Epithelial cell of proximal tubule (primary cell): ENCODE results near the gene CD59. TPM values are rescaled to one million over a fixed set of nuclear protein-coding genes. Genes with fewer than 3 reads are reported as not detected.
A peak's percentile ranks its signal among the peaks of the same experiment; 100 is the strongest.

Source experiments
- DNase-seq: peaks from one replicate; pipeline ENCODE4 v3.0.0-alpha.2; 2011; ENCODE audit warnings: low read depth
- H3K4me3 ChIP-seq: 2 replicates; pipeline ENCODE4 v1.5.1; 2011; ENCODE audit warnings: low read depth, mild to moderate bottlenecking, low read length
- total RNA-seq: library from RNA; depleted of rRNA; stranded (reverse); fragments of >200 nt; gene quantifications from 2 replicates; pipeline ENCODE4 v1.2.3, GENCODE V29; 2015
- TF ChIP-seq, protein P1 (sequence below): conservative IDR thresholded peaks from 2 replicates; pipeline ENCODE4 v1.5.1; 2012; ENCODE audit warnings: low read depth, mild to moderate bottlenecking, low read length

CD59 gene
- total RNA-seq, 1 donor from 2014 or later = 615 TPM

DNA sequence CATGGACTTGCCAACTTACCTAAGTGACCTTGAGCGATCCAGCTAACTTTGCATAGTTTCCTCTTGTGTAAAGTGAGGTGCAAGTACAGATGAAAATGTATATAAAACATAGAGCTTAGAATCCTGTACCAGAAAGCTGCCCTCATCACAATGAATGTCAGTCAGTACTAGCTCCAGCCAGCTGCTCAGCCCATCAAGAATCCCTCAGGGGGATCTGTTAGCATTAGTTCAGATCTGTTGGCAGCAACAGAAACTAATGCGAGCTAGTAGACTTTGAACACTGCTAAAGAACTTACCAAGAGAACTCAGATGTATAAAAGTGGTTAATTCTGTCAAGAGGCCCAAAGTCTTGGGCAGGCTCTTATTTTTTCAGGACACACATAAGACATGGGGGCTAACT lies 29.3 kb downstream of the CD59 start:
- TF ChIP-seq, protein P1, sequence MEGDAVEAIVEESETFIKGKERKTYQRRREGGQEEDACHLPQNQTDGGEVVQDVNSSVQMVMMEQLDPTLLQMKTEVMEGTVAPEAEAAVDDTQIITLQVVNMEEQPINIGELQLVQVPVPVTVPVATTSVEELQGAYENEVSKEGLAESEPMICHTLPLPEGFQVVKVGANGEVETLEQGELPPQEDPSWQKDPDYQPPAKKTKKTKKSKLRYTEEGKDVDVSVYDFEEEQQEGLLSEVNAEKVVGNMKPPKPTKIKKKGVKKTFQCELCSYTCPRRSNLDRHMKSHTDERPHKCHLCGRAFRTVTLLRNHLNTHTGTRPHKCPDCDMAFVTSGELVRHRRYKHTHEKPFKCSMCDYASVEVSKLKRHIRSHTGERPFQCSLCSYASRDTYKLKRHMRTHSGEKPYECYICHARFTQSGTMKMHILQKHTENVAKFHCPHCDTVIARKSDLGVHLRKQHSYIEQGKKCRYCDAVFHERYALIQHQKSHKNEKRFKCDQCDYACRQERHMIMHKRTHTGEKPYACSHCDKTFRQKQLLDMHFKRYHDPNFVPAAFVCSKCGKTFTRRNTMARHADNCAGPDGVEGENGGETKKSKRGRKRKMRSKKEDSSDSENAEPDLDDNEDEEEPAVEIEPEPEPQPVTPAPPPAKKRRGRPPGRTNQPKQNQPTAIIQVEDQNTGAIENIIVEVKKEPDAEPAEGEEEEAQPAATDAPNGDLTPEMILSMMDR = no peak
- DNase-seq = no peak
- no peak overlapping the region for H3K4me3 ChIP-seq

DNA sequence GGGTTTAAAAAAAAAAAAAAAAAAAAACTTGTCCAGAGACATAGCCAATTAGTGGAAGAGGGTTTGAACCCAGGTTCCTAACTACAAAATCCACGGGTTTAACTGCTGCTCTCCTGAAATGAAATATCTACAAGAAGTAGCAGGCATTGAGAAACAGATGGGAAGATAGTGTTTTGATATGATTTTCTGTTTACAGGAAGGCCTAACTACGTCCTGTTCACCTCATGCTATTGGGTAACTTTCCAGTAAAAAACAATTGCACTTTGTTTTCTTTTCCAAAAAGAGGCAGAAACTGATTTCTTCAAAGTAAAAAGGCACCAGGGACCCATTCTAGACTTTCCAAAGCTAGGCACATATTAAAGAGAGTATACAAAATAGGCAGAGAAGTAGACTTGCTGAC lies 29.7 kb downstream of the CD59 start:
- H3K4me3 ChIP-seq = no peak overlapping the region
- TF ChIP-seq, protein P1 = no peak
- DNase-seq = no peak

DNA sequence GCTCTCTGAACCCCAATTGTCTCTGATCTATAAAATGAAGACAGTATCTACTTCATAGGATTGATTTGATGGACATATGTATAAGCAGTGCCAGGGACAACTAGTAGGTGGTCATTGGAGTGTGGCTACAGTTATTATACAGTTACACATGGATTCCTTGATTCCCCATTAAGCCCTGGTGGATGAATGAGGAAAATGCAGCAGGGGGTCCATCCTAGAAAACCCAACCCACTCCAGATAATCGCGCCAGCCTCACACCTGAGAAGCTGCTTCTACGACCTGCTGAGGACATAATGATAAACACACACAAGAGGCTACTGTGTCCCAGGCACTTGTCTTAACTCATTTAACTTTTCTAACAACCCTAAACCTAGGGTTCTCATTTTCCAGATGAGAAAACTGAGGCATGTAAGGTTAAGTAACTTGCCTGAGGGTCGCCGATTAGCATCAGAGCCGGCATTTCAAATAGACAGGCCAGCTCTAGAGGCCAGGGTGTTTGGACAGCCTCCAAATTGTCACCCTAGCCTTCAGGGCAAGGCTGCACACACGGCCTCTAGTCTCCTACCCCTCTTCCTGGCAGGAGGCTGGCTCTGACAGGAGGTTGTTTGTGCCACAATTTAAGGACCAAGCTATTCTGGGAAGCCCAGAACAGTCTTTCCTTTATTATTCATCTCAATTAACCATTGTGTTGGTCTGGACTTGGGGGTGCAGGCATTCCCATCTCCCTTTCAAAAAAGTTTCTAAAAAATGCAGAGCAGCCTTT lies 31.8 kb downstream of the CD59 start:
- no peak for DNase-seq
- no peak overlapping the region for H3K4me3 ChIP-seq
- TF ChIP-seq, protein P1 = peak; percentile 34

DNA sequence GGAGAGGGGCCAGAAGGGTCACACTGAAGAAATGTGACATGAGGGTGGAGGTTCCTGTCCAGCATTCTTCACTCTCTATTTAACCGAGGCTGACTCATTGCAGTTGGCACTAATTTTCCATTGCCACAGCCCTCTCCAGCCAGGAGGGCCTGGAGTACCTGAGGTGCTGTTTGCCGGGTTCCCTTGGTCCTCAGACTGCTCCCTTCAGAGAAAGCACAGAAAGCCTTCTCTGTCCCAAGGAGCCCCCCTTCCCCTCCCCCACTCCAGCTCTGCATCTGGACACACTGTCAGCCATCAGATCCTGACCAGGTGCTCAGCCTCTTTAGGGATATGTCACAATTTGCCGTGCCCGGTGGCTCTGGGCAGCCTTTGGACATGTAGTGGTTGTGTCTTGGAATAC lies 32.4 kb downstream of the CD59 start:
- H3K4me3 ChIP-seq = no peak overlapping the region
- no peak for DNase-seq
- TF ChIP-seq, protein P1 = no peak

DNA sequence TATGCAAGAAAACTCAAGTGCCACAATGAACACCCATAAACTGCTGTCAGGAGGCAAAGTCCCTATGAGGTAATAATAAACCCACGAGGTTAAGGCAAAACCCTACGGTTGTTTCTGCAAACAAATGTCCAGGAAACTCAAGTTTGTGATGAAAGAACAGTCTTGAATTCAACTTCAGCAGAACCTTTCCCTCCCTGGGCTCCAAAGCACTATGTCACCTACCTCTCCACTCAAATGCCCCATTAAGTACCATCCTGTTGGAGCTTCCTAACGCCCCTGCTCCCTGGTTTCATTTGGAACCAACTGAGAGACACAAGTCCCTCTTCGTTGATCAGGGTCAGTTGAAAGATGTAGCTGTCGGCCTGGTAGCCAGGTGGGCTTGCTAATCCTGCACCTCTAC lies 33.0 kb downstream of the CD59 start:
- no peak for DNase-seq
- no peak overlapping the region for H3K4me3 ChIP-seq
- TF ChIP-seq, protein P1 = no peak

DNA sequence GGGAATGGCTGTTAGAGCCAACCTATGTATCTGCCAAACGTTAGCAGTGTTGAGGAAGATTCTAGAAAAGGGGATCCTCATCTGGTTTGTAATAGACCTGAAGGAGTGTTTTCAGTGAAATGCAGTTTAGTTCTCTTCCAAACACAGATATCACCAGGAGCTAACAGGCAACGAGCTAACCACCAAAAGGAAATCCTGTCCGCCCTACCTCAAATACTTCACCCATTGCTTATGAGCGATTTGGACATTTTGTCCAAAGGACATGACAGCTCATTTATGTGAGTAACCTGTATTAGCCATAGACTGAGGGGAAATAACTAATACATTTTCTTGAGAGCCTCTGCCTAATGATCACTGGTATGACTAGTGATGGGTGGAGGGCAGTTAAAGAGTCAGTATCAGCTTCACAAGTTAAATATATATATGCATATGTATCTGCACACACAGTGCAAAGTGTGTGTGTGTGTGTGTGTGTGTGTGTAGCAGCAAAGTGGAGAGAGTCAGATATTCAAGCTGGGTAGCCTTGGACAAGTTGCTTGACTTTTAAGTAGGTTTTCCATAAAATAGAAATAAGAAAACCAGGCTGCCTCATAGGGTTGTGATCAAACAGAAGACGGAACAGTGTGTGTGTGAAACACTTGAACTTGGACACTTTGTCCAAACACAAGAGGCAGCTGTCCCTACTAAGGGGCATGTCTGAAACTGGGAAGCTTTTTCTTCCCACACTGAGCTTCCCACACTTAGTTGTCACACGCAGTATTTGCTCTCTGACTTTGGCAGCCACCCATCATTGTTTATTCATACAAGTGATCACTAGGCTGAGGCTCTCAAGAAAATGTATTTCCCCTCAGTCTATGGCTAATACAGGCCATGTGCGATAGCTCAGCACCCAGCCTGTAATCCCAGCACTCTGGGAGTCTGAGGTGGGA lies 34.7 kb downstream of the CD59 start:
- TF ChIP-seq, protein P1 = no peak
- DNase-seq = no peak
- peak overlapping the region; percentile 57 for H3K4me3 ChIP-seq
